Activated CD8-positive, alpha-beta T cell treated with anti-CD3 and anti-CD28 coated beads, Interleukin-2, amount 10 ng/mL, durations not matched to agents 7 days and 5 days (primary cell): ENCODE measurements around the gene RAI14. TPM values are rescaled to one million over a fixed set of nuclear protein-coding genes. Genes with fewer than 3 reads are reported as not detected.

ENCODE experiments used
- ATAC-seq: fragments of 150-1000 bp; cut with Tn5 transposase; one replicate; pipeline ENCODE4 v1.10.0; 2021; ENCODE audit warnings: moderate library complexity
- CTCF ChIA-PET: fragments of 350-600 bp; sonication (Branson Sonifier 250); formaldehyde crosslinking; loops from one replicate; lab custom pipeline; 2021; ENCODE audit warnings: antibody characterized with exemption; lab: Charles Lee
- POLR2A ChIA-PET: fragments of 350-600 bp; sonication (Branson Sonifier 250); formaldehyde crosslinking; loops from one replicate; lab custom pipeline; 2021; ENCODE audit warnings: antibody characterized with exemption; lab: Charles Lee
- DNase-seq: peaks from one replicate; pipeline ENCODE4 v3.0.0-alpha.2; 2020
- H3K27ac Mint-ChIP-seq: one replicate; pipeline ENCODE4 v1.8.0; 2021; ENCODE audit warnings: mild to moderate bottlenecking, mixed read lengths
- H3K27me3 Mint-ChIP-seq: one replicate; pipeline ENCODE4 v1.8.0; 2021; ENCODE audit warnings: low read depth, mixed read lengths
- H3K36me3 Mint-ChIP-seq: one replicate; pipeline ENCODE4 v1.8.0; 2021; ENCODE audit warnings: low read depth, mixed read lengths
- H3K4me1 Mint-ChIP-seq: one replicate; pipeline ENCODE4 v1.8.0; 2021; ENCODE audit warnings: low read depth, mixed read lengths
- H3K4me3 Mint-ChIP-seq: one replicate; pipeline ENCODE4 v1.8.0; 2021; ENCODE audit warnings: mild to moderate bottlenecking, mixed read lengths
- H3K9me3 Mint-ChIP-seq: one replicate; pipeline ENCODE4 v1.8.0; 2022; ENCODE audit warnings: mixed read lengths; ENCODE audit not compliant: insufficient read depth
- total RNA-seq, 2 experiments: library from RNA; stranded (reverse); gene quantifications; one replicate each; pipeline ENCODE4 v1.2.3, GENCODE V29; 2021

Gene RAI14
- total RNA-seq, 2 experiments from 2014 or later: not detected

DNA sequence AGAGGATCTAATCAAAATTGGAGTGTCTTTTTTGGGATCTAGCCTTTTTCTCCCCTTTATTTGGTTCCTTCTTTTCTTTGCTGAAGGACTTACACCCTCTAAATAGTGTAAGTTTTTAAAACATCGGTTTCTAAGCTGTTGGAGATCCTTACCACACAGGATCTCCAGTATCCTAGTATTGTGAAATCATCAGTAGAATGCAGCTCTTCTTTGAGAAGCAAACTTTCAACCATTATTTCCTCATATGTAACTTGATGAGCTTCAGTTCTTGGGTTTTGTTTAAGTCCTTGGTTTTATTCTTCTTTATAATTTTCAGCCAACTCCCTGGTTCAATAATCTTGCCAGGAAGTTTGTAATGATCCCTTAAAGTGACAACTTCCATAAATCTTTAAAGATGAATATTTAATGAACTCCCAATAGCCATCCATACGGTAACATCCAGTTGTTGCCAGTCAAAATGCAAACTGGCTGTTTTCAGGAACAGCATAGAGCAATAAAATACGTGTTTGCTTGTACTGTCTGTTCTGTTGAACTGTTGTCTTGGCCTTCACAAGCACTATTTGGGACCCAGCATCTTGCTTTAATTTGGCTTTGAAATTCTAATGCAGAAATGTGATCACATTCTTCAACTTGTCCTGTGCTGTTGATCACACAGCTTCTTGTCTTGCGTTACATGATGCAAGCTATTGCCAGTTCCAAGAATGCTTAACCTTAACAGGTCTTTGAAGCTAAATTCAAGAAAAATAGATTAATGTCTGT lies 148.0 kb downstream of the RAI14 start:
- Mint-ChIP-seq H3K36me3 (no peaks in the 10 kb centered on the region), H3K27me3 (no peaks in the 10 kb centered on the region), H3K4me3 (no peak overlapping the region), H3K27ac (no peak overlapping the region), H3K9me3 (no peaks in the 10 kb centered on the region), H3K4me1 (no peaks in the 10 kb centered on the region)
- ChIA-PET POLR2A (no interaction called here), CTCF (no interaction called here)
- ATAC-seq: no peak
- no peak for DNase-seq

DNA sequence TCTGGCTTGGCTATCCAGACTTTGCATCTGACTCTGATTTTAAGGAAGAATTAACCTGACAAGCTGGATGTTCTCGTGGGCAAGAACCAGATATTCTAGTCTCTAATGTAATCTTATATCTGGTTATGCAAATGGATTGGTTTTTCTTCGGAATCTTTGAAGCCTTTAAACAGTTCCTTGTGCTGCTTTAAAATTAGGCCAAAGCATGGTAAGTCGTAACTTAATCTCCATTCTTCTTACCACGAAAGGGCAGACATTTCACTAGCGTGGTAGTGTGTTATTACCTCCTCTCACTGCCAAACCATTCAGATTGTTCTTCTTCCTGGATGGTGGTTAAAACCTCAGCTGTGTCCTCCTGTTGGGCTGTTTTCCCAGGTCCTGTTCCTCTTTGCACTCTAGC lies 148.8 kb downstream of the RAI14 start:
- POLR2A ChIA-PET: no interaction called here
- no peak for ATAC-seq

DNA sequence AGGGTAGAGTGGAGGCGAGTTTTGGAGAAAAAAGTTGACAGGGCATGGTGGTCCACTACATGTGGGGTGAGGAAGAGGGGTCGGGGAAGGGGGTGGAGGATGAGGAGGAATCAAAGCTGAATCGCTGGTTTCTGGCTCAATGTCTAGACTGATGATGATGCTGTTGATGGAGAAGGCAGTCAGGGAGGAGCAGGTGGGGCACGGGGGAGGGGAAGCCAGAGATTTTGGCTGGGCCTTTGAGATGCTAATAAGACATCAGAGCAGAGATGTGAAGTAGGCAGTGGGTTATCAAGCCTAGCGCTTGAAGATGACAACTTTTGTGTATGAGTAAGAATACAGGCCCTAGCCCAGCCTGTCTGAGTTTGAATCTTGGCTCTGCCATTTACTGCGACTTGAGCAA lies 150.4 kb downstream of the RAI14 start:
- H3K36me3 Mint-ChIP-seq: no peaks in the 10 kb centered on the region
- no peak overlapping the region for H3K4me3 Mint-ChIP-seq
- ChIA-PET CTCF (no interaction called here), POLR2A (no interaction called here)
- H3K9me3 Mint-ChIP-seq: no peaks in the 10 kb centered on the region
- peaks cover 3% of the 10 kb centered on the region for H3K27me3 Mint-ChIP-seq
- H3K27ac Mint-ChIP-seq: no peak overlapping the region
- DNase-seq (no peak), ATAC-seq (no peak)
- no peaks in the 10 kb centered on the region for H3K4me1 Mint-ChIP-seq

More for the DNA sequence above, 148.8 kb downstream of the RAI14 start:
- Mint-ChIP-seq H3K27me3 (no peaks in the 10 kb centered on the region), H3K9me3 (no peaks in the 10 kb centered on the region), H3K4me1 (no peaks in the 10 kb centered on the region), H3K36me3 (no peaks in the 10 kb centered on the region), H3K27ac (no peak overlapping the region), H3K4me3 (no peak overlapping the region)
- DNase-seq: no peak
- CTCF ChIA-PET: no interaction called here

DNA sequence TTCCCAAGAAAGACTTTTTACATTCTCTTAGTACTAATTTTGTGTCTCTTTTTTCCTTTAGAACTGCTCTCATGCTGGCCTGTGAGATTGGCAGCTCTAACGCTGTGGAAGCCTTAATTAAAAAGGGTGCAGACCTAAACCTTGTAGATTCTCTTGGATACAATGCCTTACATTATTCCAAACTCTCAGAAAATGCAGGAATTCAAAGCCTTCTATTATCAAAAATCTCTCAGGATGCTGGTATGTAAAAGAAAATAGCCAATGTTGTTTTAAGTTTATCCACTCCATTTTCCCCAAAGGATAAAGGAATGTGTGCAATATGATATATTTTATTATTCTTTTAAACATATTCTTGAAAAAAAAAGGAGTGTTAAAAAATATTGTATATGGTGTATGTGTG lies 155.6 kb downstream of the RAI14 start:
- H3K27me3 Mint-ChIP-seq: peaks cover 5% of the 10 kb centered on the region
- ATAC-seq (no peak), DNase-seq (no peak)
- POLR2A ChIA-PET: no interaction called here
- no peaks in the 10 kb centered on the region for H3K36me3 Mint-ChIP-seq
- H3K9me3 Mint-ChIP-seq: no peaks in the 10 kb centered on the region
- H3K4me3 Mint-ChIP-seq: no peak overlapping the region
- CTCF ChIA-PET: no interaction called here
- H3K27ac Mint-ChIP-seq: no peak overlapping the region
- no peaks in the 10 kb centered on the region for H3K4me1 Mint-ChIP-seq

DNA sequence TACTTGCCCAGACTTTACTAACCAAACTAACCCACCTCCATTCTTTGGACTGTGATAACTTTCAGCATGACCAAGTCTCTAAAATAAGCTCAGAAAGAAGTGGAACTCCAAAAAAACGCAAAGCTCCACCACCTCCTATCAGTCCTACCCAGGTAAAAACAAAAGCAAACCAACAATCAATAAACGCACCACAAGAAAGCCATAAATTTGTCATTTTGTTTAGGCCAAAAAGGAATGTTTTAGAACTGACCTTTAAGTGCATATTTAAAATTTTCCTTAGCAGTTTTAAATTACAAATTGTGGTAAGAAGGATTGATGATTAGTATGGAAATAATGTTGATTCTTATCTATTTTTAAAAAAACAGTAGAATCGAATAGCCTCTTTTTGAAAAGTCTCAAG lies 157.4 kb downstream of the RAI14 start:
- H3K4me3 Mint-ChIP-seq: no peak overlapping the region
- CTCF ChIA-PET: interaction anchor here (0.9 kb wide), 1 partner anchor 8 kb away, joined by 3 read pairs; no protein-coding TSS in a partner anchor
- H3K27ac Mint-ChIP-seq: no peak overlapping the region
- POLR2A ChIA-PET: no interaction called here
- no peaks in the 10 kb centered on the region for H3K4me1 Mint-ChIP-seq
- peaks cover 5% of the 10 kb centered on the region for H3K27me3 Mint-ChIP-seq
- H3K9me3 Mint-ChIP-seq: no peaks in the 10 kb centered on the region
- ATAC-seq: no peak
- no peak for DNase-seq
- H3K36me3 Mint-ChIP-seq: no peaks in the 10 kb centered on the region

DNA sequence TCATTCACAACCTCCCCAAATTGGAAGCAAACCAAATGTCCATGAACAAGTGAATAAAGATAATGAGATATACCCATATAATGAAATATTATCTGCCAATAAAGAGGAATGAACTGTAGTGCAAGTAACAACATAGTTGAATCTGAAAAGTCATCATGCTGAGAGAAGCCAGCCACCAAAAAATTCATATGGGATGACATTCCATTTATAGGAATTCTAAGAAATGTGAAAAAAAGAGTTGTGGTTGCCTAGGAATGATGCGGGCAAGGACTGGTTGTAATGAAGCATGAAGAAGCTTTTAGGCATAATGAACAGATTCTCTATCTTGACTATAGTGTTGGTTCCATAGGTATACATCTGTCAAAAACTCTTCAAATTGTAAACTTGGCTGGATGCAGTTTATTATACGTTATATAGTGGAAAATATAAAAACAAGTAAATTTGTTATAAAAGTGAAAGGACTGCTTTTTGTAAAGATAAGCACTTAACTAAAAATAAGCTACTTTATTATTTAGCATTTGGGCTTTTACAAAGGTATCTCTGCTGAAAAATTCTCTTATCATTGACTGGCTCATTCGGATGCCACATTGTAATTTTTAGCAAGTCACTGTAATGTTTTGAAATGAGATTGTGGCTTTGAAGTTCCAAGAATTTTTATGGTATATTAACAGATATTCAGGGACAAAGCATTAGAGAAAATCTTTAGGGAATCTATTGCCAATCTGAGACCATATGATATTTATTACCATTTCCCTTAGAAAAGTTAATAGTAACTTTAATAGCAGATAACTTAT lies 161.6 kb downstream of the RAI14 start:
- Mint-ChIP-seq H3K9me3 (no peaks in the 10 kb centered on the region), H3K27me3 (peaks cover 2% of the 10 kb centered on the region), H3K27ac (no peak overlapping the region), H3K4me1 (no peaks in the 10 kb centered on the region), H3K36me3 (no peaks in the 10 kb centered on the region), H3K4me3 (no peak overlapping the region)
- ATAC-seq (no peak), DNase-seq (no peak)
- ChIA-PET CTCF (interaction anchor here (1.0 kb wide), 1 partner anchor 98 kb away, joined by 3 read pairs; the partner anchor contains the start of genes BRIX1 and RAD1), POLR2A (no interaction called here)

DNA sequence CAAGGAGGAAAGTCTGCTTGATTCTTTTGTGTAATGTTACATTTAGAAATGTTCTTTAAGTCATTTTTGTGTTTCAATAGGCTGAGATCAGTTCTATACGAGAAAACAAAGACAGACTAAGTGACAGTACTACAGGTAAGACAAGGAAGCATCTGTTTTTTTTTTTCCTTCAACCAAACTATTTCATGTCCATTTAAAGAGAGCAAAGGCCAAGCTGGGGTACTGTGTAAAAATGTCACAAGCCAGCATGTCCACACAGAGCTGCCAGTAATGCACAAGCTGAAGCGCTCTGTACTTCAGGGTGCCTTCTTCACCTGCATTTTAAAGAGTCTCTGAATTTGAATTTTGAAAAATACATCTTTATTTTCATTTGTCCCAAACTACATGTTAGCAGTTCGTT lies 162.6 kb downstream of the RAI14 start:
- H3K4me3 Mint-ChIP-seq: no peak overlapping the region
- H3K36me3 Mint-ChIP-seq: no peaks in the 10 kb centered on the region
- CTCF ChIA-PET: interaction anchor here (1.0 kb wide), 1 partner anchor 97 kb away, joined by 3 read pairs; the partner anchor contains the start of genes BRIX1 and RAD1
- H3K27me3 Mint-ChIP-seq: peaks cover 2% of the 10 kb centered on the region
- ATAC-seq (no peak), DNase-seq (no peak)
- POLR2A ChIA-PET: no interaction called here
- H3K27ac Mint-ChIP-seq: no peak overlapping the region
- H3K4me1 Mint-ChIP-seq: no peaks in the 10 kb centered on the region
- H3K9me3 Mint-ChIP-seq: no peaks in the 10 kb centered on the region

DNA sequence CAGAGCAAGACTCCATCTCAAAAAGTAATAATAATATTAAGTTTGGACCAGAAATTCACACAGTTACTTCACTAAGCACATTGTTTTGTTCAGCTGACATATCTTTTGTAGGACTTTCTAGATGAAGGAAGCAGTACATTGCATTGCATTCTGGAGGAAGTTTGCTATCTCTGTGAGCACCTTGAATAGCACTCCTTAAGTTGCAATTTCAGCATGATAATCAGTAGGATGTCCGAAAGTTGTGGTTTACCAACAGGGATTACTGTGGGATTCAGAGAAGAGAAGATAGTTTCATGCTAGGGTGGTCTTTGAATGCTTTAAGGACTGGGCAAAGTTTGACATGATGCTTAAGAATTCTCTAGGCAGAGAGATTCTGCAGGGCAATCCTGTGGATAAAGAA lies 164.5 kb downstream of the RAI14 start:
- POLR2A ChIA-PET: no interaction called here
- Mint-ChIP-seq H3K4me3 (no peak overlapping the region), H3K4me1 (no peaks in the 10 kb centered on the region), H3K27me3 (no peaks in the 10 kb centered on the region), H3K9me3 (no peaks in the 10 kb centered on the region), H3K36me3 (no peaks in the 10 kb centered on the region), H3K27ac (no peak overlapping the region)
- DNase-seq: no peak
- CTCF ChIA-PET: no interaction called here
- no peak for ATAC-seq

DNA sequence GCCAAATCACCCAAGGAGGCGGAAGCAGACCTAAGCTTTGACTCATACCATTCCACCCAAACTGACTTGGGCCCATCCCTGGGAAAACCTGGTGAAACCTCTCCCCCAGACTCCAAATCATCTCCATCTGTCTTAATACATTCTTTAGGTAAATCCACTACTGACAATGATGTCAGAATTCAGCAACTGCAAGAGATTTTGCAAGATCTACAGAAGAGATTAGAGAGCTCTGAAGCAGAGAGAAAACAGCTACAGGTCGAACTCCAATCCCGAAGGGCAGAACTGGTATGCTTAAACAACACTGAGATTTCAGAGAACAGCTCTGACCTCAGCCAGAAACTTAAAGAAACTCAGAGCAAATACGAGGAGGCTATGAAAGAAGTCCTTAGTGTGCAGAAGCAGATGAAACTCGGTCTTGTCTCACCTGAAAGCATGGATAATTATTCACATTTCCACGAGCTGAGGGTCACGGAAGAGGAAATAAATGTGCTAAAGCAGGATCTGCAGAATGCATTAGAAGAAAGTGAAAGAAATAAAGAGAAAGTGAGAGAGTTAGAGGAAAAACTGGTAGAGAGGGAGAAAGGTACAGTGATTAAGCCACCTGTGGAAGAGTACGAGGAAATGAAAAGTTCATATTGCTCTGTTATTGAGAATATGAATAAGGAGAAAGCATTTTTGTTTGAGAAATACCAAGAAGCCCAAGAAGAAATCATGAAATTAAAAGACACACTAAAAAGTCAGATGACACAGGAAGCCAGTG lies 167.0 kb downstream of the RAI14 start:
- Mint-ChIP-seq H3K27ac (no peak overlapping the region), H3K9me3 (no peaks in the 10 kb centered on the region), H3K27me3 (no peaks in the 10 kb centered on the region), H3K4me1 (no peaks in the 10 kb centered on the region), H3K36me3 (no peaks in the 10 kb centered on the region), H3K4me3 (no peak overlapping the region)
- DNase-seq (no peak), ATAC-seq (no peak)
- POLR2A ChIA-PET: no interaction called here
- CTCF ChIA-PET: interaction anchor here (1.3 kb wide), 1 partner anchor 181 kb away, joined by 3 read pairs; no protein-coding TSS in a partner anchor

DNA sequence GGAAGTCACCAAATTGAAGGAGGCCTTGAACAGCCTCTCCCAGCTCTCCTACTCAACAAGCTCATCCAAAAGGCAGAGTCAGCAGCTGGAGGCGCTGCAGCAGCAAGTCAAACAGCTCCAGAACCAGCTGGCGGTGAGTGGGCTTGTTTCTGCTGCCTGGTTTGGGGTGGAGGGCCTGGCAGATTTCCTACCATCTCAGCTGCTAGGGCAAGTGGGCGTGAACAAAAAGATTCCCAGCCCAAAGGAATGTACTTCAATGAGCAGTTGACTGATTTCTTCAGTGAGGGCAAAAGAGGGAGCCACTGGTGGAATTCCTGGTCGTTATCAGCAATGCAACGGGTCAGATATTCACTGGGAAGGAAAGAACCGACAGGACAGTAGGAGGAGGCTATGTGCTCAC lies 170.2 kb downstream of the RAI14 start:
- Mint-ChIP-seq H3K27ac (no peak overlapping the region), H3K4me1 (no peaks in the 10 kb centered on the region), H3K27me3 (no peaks in the 10 kb centered on the region), H3K4me3 (no peak overlapping the region), H3K36me3 (no peaks in the 10 kb centered on the region), H3K9me3 (no peaks in the 10 kb centered on the region)
- CTCF ChIA-PET: no interaction called here
- POLR2A ChIA-PET: no interaction called here
- DNase-seq (no peak), ATAC-seq (no peak)

DNA sequence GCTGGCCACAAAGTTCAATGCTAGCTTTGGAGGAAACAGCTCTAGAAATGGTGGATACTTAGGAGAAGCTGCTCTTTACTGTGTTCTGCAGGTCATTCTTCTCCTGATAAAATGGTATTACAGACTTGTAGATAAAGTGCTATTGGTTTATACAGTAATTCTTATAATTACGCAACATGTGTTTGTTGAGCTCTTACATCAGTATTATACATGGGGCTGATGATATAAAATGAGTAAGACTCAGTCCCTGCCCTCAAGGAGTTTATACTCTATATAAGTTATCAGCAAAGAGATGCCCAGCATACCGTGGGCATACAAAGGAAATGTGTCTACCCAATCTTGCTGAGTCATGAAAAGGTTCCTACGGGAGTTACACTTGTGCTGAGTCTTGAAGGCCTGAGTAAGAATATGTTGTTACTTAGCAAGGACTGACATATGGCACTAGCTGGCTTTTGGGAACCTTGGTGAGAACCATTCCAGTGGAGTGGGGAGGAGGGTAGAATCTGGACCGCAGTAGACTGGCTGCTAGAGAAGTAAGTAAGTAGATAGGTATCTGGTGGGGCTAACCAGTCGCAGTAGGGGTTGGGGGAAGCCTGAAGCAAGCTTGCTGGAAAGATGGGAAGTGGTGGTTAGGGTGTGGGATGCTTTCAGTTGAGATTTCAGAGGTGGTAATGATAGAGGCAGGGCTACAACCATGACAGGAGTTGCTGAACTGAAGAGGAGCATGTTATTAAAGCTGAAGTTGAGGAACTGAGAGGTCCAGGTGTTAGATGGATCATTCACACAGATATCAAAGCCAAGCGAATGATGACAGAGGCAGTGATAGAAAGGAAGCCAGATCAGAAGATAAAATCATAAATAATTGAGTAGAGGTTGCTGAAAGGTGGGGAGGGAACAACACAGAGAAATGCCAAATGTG lies 171.7 kb downstream of the RAI14 start:
- no peak for DNase-seq
- ATAC-seq: no peak
- no peaks in the 10 kb centered on the region for H3K4me1 Mint-ChIP-seq
- H3K4me3 Mint-ChIP-seq: no peak overlapping the region
- H3K27ac Mint-ChIP-seq: no peak overlapping the region
- ChIA-PET POLR2A (no interaction called here), CTCF (no interaction called here)
- H3K27me3 Mint-ChIP-seq: no peaks in the 10 kb centered on the region
- H3K36me3 Mint-ChIP-seq: no peaks in the 10 kb centered on the region
- H3K9me3 Mint-ChIP-seq: no peaks in the 10 kb centered on the region
